Naive thymus-derived CD8-positive, alpha-beta T cell (primary cell): ENCODE data around the gene LRRC25. TPM values are rescaled to one million over a fixed set of nuclear protein-coding genes. Genes with fewer than 3 reads are reported as not detected.

Source experiments
- ATAC-seq, 2 donors: fragments of 150-1000 bp; cut with Tn5 transposase in 1 of 2; sonication (Bioruptor Pico), chemical (Tn5 transposase) in 1 of 2; 1 replicate in 1 of 2; 2 replicates in 1 of 2; pipeline ENCODE4 v1.10.0; 2021; ENCODE audit warnings: mild to moderate bottlenecking in 2 of 2, moderate library complexity in 2 of 2
- POLR2A ChIA-PET: fragments of 350-600 bp; sonication (Branson Sonifier 250); formaldehyde crosslinking; loops from one replicate; lab custom pipeline; 2021; ENCODE audit warnings: antibody characterized with exemption; lab: Charles Lee
- DNase-seq, 10 donors: peaks; one replicate each; pipeline versions ENCODE4 v3.0.0 to v3.0.0-alpha.2; 2020 to 2022
- H3K27ac Mint-ChIP-seq, 10 donors: one replicate each; pipeline ENCODE4 v1.8.0; 2020 to 2022; ENCODE audit warnings: mild to moderate bottlenecking in 10 of 10, mixed read lengths in 10 of 10, moderate library complexity in 4 of 10, inconsistent platforms in 1 of 10
- H3K27me3 Mint-ChIP-seq, 5 donors: one replicate each; pipeline ENCODE4 v1.8.0; 2021 to 2022; ENCODE audit warnings: mixed read lengths in 5 of 5
- H3K36me3 Mint-ChIP-seq, 3 donors: one replicate each; pipeline ENCODE4 v1.8.0; 2020 to 2022; ENCODE audit warnings: mixed read lengths in 3 of 3, mild to moderate bottlenecking in 2 of 3, inconsistent platforms in 1 of 3
- H3K4me1 Mint-ChIP-seq, 4 donors: one replicate each; pipeline ENCODE4 v1.8.0; 2021 to 2022; ENCODE audit warnings: mixed read lengths in 4 of 4
- H3K4me3 Mint-ChIP-seq, 10 donors: one replicate each; pipeline ENCODE4 v1.8.0; 2020 to 2022; ENCODE audit warnings: mild to moderate bottlenecking in 10 of 10, mixed read lengths in 10 of 10, moderate library complexity in 6 of 10, inconsistent platforms in 1 of 10
- H3K9me3 Mint-ChIP-seq, 9 donors: one replicate each; pipeline ENCODE4 v1.8.0; 2020 to 2022; ENCODE audit warnings: mixed read lengths in 9 of 9, mild to moderate bottlenecking in 3 of 9, inconsistent platforms in 1 of 9, moderate library complexity in 1 of 9
- polyA plus RNA-seq, 3 donors: library from polyadenylated mRNA; unstranded; fragments of 300-500 nt; fragmentation: Illumina TruSeq; gene quantifications; one replicate each; pipeline ENCODE4 v1.2.3, GENCODE V29; 2021
- total RNA-seq, 8 experiments: library from RNA in 2 of 8; stranded (reverse) in 2 of 8; gene quantifications; one replicate each; pipeline ENCODE4 v1.2.3 and lab custom pipeline; 2021 to 2026

Gene LRRC25
- total and polyA plus RNA-seq, 5 experiments from 2014 or later, result 0.13 to 0.39 (median 0.21) TPM; not detected in 1

GRCh38 chr19:18393836-18394235 lies 3.6 kb downstream of the LRRC25 start:
- H3K36me3 Mint-ChIP-seq, result no peaks in the 10 kb centered on the region
- POLR2A ChIA-PET, result interaction anchor here (0.7 kb wide), 1 partner anchor 162 kb away, joined by 4 read pairs; no protein-coding TSS in a partner anchor
- H3K9me3 Mint-ChIP-seq, result no peaks in the 10 kb centered on the region
- peaks cover 4 to 16% (median 8%) of the 10 kb centered on the region in 4 donors for H3K4me1 Mint-ChIP-seq
- no peak for ATAC-seq
- peak overlapping the region in 1 of 10 donors; percentile 79 for H3K4me3 Mint-ChIP-seq
- H3K27ac Mint-ChIP-seq, result peak overlapping the region in 1 of 10 donors; percentile 43
- no peak for DNase-seq
- H3K27me3 Mint-ChIP-seq, result peaks cover 4 to 61% (median 15%) of the 10 kb centered on the region in 5 donors

DNA sequence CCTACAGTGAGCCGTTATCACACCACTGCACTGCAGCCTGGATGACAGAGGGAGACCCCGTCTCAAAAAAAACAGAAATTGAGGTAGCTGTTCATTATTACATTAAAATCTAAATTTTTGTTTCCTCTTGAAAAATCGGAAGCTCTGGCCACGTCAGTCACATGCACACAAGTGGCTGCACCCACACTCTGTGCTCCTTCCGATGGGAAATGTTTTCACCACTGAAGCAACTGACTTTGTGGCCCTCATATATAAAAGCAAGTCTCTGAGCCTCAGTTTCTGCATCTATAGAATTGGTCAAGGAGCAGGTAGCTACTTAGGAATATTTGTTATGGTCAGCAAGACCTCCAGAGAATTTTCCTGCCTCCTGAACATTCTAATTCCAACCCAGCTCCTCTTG lies 4.5 kb downstream of the LRRC25 start:
- DNase-seq (no peak), ATAC-seq (no peak)
- Mint-ChIP-seq H3K36me3 (no peaks in the 10 kb centered on the region), H3K27me3 (peaks cover 4 to 54% (median 15%) of the 10 kb centered on the region in 5 donors), H3K27ac (no peak overlapping the region), H3K4me1 (peaks cover 4 to 20% (median 8%) of the 10 kb centered on the region in 4 donors), H3K4me3 (peak overlapping the region in 1 of 10 donors; percentile 50), H3K9me3 (no peaks in the 10 kb centered on the region)
- POLR2A ChIA-PET, result interaction anchor here (0.6 to 0.7 kb wide), 3 partner anchors 9 to 307 kb away, joined by 3 to 4 read pairs (median 4); no protein-coding TSS in a partner anchor

DNA sequence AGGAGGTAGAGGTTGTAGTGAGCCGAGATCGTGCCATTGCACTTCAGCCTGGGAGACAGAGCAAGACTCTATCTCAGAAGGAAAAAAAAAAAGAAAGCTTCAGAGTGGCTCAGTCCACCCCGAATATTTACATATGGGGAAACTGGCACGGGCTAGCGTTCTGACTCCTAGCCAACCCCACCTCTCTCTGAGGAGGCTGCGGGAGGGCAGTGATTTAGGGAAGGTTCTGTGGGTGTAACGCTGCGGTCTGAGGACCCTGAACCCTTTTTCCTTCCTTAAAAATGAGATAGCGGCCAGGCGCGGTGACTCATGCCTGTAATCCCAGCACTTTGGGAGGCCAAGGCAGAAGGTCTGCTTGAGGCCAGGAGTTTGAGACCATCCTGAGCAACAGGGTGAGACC lies 5.0 kb downstream of the LRRC25 start:
- ATAC-seq (no peak), DNase-seq (no peak)
- Mint-ChIP-seq H3K4me1 (peaks cover 2 to 19% (median 9%) of the 10 kb centered on the region in 4 donors), H3K27me3 (peaks cover 5 to 53% (median 10%) of the 10 kb centered on the region in 5 donors), H3K27ac (no peak overlapping the region), H3K36me3 (no peaks in the 10 kb centered on the region), H3K4me3 (peak overlapping the region in 1 of 10 donors; percentile 50), H3K9me3 (no peaks in the 10 kb centered on the region)
- POLR2A ChIA-PET, result interaction anchor here (0.6 kb wide), 1 partner anchor 9 kb away, joined by 4 read pairs; no protein-coding TSS in a partner anchor

DNA sequence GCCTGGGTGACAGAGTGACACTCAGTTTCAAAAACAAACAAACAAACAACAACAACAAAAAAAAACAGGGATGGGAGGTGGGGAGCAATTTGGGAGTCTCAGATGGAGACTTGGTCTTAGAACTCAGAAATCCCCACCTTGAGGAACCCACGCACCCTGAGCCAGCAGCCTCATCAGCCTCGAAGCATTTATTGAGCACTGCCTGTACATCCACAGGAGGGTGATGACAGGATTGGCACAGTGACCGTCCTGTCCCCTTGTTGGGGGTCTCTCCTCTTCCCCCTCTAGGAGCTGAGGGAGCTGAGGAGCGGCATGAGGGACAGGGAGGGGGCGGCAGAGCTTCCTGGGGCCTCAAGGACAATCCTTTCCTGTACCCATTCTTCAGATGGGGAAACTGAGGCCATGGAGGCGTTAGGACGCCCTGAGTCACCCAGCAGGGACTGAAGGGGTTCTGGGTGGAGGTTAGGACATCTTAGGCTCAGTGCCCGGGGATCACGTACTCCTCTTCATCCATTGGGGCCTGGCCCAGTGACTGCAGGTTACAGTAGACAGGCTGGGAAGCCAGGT lies 5.8 kb downstream of the LRRC25 start:
- DNase-seq (no peak), ATAC-seq (no peak)
- no peak overlapping the region for H3K4me3 Mint-ChIP-seq
- H3K4me1 Mint-ChIP-seq, result peaks cover 0 to 23% (median 8%) of the 10 kb centered on the region in 4 donors
- POLR2A ChIA-PET, result no interaction called here
- H3K27me3 Mint-ChIP-seq, result peaks cover 9 to 54% (median 10%) of the 10 kb centered on the region in 5 donors
- H3K9me3 Mint-ChIP-seq, result no peaks in the 10 kb centered on the region
- no peak overlapping the region for H3K27ac Mint-ChIP-seq
- H3K36me3 Mint-ChIP-seq, result no peaks in the 10 kb centered on the region

DNA sequence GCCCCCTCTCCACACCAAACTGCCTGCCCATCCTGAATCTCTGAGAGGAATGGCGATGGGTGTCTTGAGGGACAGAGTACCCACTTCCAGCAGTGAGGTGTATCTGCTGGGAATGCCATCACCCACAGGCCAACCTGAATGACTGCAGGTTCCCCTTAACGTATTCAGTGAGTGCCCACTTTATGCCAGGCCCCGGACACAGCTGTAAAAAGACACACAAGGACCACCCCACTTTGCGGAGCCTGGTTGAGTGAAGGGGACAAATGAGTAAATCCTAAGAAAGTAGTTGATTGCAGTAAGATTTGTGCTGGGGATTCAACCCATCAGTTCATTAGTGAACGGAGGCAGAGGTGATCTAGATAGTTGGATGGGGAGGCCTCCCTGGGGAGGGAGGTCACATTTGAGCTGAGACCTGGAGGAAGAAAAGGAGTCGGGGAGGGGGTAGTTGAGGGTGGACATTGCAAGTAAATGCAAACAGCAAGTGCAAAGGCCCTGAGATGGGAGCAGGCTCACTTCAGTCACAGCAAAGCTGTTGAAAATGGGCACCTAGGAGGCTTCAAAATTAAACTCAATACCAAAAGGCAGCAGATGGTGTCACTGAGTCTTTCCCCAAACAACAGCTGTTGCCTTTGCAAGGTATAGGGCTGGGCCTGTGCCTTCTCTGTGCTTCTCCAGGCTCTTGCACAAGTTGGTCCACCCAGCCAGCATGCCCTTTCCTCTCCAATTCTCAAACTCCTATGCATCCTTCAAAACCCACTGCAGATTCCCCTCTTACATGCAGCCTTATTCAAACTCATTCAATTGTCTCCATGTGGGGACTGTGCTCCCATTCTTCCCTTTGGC lies 7.1 kb downstream of the LRRC25 start:
- H3K27me3 Mint-ChIP-seq, result peaks cover 9 to 56% (median 14%) of the 10 kb centered on the region in 5 donors
- peak overlapping the region in 4 of 10 donors; percentile 15 to 75 (median 35) for H3K4me3 Mint-ChIP-seq
- H3K36me3 Mint-ChIP-seq, result no peaks in the 10 kb centered on the region
- H3K27ac Mint-ChIP-seq, result no peak overlapping the region
- POLR2A ChIA-PET, result interaction anchor here (2.1 kb wide), 1 partner anchor 110 kb away, joined by 22 read pairs; the partner anchor contains the start of gene JUND
- H3K9me3 Mint-ChIP-seq, result no peaks in the 10 kb centered on the region
- ATAC-seq, result no peak
- H3K4me1 Mint-ChIP-seq, result peaks cover 0 to 23% (median 8%) of the 10 kb centered on the region in 4 donors
- DNase-seq, result no peak

DNA sequence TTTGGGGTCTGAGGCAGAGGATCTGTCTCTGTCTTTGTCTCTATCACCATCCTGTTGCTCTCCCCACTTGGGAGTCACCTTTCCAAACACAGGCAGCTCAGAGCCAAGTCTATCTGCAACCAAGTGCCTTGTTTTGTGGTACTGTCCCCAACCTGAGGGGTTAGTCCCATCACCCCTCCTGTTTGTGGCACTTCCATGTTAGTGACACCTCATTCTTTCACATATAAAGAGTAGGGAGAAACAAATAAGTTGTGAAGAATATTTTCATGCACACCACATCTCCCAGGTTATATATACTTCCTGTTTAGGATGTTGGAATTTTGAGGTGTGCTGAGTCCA lies 7.7 kb downstream of the LRRC25 start:
- POLR2A ChIA-PET, result interaction anchor here (2.1 kb wide), 1 partner anchor 109 kb away, joined by 22 read pairs; the partner anchor contains the start of gene JUND
- Mint-ChIP-seq H3K36me3 (no peaks in the 10 kb centered on the region), H3K4me1 (peaks cover 0 to 23% (median 8%) of the 10 kb centered on the region in 4 donors), H3K4me3 (peak overlapping the region in 7 of 10 donors; percentile 45 to 75 (median 64)), H3K9me3 (no peaks in the 10 kb centered on the region), H3K27ac (peak overlapping the region in 1 of 10 donors; percentile 63), H3K27me3 (peaks cover 10 to 57% (median 17%) of the 10 kb centered on the region in 5 donors)
- no peak for DNase-seq
- no peak for ATAC-seq

DNA sequence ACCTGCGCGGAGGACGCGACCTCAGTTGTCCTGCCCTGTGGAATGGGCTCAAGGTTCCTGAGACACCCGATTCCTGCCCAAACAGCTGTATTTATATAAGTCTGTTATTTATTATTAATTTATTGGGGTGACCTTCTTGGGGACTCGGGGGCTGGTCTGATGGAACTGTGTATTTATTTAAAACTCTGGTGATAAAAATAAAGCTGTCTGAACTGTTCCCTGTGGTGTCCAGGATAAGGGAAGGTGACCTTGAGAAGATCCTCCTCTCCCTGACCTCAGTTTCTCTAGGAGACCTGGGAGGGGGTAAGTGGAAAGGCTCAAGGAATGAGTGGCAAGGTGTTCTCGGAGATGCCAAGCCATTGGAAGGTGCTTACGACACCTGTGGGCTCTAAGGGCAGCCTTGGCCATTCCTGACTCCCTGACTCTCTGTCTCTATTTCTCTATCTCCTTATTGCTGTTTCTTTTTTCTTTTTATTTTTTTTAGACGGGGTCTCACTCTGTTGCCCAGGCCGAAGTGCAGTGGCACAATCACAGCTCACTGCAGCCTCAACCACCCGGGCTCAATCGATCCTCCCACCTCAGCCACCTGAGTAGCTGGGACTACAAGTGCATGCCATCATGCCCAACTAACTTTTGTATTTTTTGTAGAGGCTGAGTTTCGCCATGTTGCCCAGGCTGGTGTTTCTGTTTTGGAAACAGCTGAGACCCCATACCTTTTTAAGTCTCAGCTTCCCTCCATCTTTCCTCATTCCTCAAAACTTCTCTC lies 8.3 kb downstream of the LRRC25 start:
- no peak for DNase-seq
- H3K27ac Mint-ChIP-seq, result peak overlapping the region in 3 of 10 donors; percentile 34 to 74 (median 63)
- H3K4me3 Mint-ChIP-seq, result peak overlapping the region; percentile 54 to 83 (median 74)
- POLR2A ChIA-PET, result interaction anchor here (1.4 to 2.1 kb wide), 2 partner anchors 22 to 109 kb away, joined by 3 to 22 read pairs; partner anchors contain the start of gene JUND
- no peak for ATAC-seq
- H3K27me3 Mint-ChIP-seq, result peaks cover 10 to 59% (median 20%) of the 10 kb centered on the region in 5 donors
- no peaks in the 10 kb centered on the region for H3K9me3 Mint-ChIP-seq
- H3K36me3 Mint-ChIP-seq, result no peaks in the 10 kb centered on the region
- peaks cover 0 to 23% (median 8%) of the 10 kb centered on the region in 4 donors for H3K4me1 Mint-ChIP-seq

- peaks cover 10 to 57% (median 17%) of the 10 kb centered on the region in 5 donors for H3K27me3 Mint-ChIP-seq
These were observed 9.1 kb downstream of the LRRC25 start for GRCh38 chr19:18388100-18388959.

GRCh38 chr19:18386543-18387271 lies 10.7 kb downstream of the LRRC25 start:
- Mint-ChIP-seq H3K4me1 (peaks cover 0 to 17% (median 8%) of the 10 kb centered on the region in 4 donors), H3K27ac (peak overlapping the region in 1 of 10 donors; percentile 40), H3K27me3 (peaks cover 10 to 62% (median 25%) of the 10 kb centered on the region in 5 donors), H3K4me3 (peak overlapping the region in 2 of 10 donors; percentile 4 to 75), H3K9me3 (no peaks in the 10 kb centered on the region), H3K36me3 (no peaks in the 10 kb centered on the region)
- ATAC-seq (no peak), DNase-seq (no peak)
- POLR2A ChIA-PET, result interaction anchor here (0.7 kb wide), 1 partner anchor 52 kb away, joined by 6 read pairs; no protein-coding TSS in a partner anchor

More at GRCh38 chr19:18388100-18388959, 9.1 kb downstream of the LRRC25 start:
- DNase-seq (peak; percentile 28 to 80 (median 72)), ATAC-seq (peak; percentile 85 to 91)
- POLR2A ChIA-PET, result interaction anchor here (0.5 to 2.1 kb wide), 8 partner anchors 23 to 486 kb away, joined by 3 to 22 read pairs (median 4); partner anchors contain the start of genes JUND and LSM4
- H3K4me1 Mint-ChIP-seq, result peaks cover 0 to 21% (median 8%) of the 10 kb centered on the region in 4 donors
- peak overlapping the region in 2 of 10 donors; percentile 24 to 63 for H3K27ac Mint-ChIP-seq
- no peaks in the 10 kb centered on the region for H3K9me3 Mint-ChIP-seq
- peak overlapping the region; percentile 70 to 83 (median 77) for H3K4me3 Mint-ChIP-seq
- no peaks in the 10 kb centered on the region for H3K36me3 Mint-ChIP-seq

DNA sequence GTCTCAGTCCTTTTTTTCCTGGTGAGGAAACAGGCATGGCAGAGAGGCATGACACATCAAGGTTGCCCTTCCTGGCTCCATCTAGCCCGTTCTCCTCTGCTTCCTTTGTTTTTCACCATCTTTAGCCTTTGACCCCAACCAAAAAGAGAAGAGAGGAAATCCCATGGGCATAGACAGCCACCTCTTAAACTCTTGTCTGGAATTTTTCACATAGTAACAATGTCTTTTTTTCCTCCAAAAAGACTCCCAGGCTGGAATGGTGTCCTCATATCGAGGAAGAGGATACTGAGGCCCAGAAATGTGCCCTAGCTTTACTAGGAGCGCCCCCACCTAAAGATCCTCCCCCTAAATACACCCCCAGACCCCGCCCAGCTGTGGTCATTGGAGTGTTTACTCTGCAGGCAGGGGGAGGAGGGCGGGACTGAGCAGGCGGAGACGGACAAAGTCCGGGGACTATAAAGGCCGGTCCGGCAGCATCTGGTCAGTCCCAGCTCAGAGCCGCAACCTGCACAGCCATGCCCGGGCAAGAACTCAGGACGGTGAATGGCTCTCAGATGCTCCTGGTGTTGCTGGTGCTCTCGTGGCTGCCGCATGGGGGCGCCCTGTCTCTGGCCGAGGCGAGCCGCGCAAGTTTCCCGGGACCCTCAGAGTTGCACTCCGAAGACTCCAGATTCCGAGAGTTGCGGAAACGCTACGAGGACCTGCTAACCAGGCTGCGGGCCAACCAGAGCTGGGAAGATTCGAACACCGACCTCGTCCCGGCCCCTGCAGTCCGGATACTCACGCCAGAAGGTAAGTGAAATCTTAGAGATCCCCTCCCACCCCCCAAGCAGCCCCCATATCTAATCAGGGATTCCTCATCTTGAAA lies 11.5 kb downstream of the LRRC25 start, which contains the start of gene GDF15:
Gene GDF15, plus strand, starts transcription at position 484 of the 868 bp plus-strand sequence. Its CDS starts 32 bp downstream, at position 516.
- H3K9me3 Mint-ChIP-seq, result no peaks in the 10 kb centered on the region
- peaks cover 10 to 61% (median 23%) of the 10 kb centered on the region in 5 donors for H3K27me3 Mint-ChIP-seq
- DNase-seq (peak in 3 of 10 donors; percentile 12 to 33 (median 30)), ATAC-seq (no peak)
- H3K36me3 Mint-ChIP-seq, result no peaks in the 10 kb centered on the region
- peaks cover 0 to 17% (median 8%) of the 10 kb centered on the region in 4 donors for H3K4me1 Mint-ChIP-seq
- POLR2A ChIA-PET, result no interaction called here
- H3K4me3 Mint-ChIP-seq, result peak within 1 kb of the TSS in 1 of 10 donors; percentile 4
- H3K27ac Mint-ChIP-seq, result peak within 1 kb of the TSS in 1 of 10 donors; percentile 40
